Endothelial cell of umbilical vein (primary cell): Measurements from ENCODE around the gene SNUPN. TPM values are rescaled to one million over a fixed set of nuclear protein-coding genes. Genes with fewer than 3 reads are reported as not detected.

Source experiments
- BruUV-seq: library from RNA; stranded (reverse); fragments of 400-500 nt; replicated peaks from 2 replicates; lab custom pipeline; 2021; lab: Mats Ljungman, UMichigan
- CTCF ChIA-PET: fragments of 300-600, 350-600 bp; sonication (Branson Sonifier 250); formaldehyde crosslinking; loops from one replicate; lab custom pipeline; 2021; ENCODE audit warnings: antibody characterized with exemption, inconsistent platforms; lab: Charles Lee
- POLR2A ChIA-PET: fragments of 300-600, 350-600 bp; sonication (Branson Sonifier 250); formaldehyde crosslinking; loops from one replicate; lab custom pipeline; 2021; ENCODE audit warnings: antibody characterized with exemption, inconsistent platforms; lab: Charles Lee
- DNase-seq: peaks from one replicate; pipeline ENCODE4 v3.0.0-alpha.2; 2011; ENCODE audit warnings: low read depth, low spot score
- FAIRE-seq: peaks from 2 replicates; lab custom pipeline; 2011; peaks lifted over from hg19 to GRCh38; lab: Jason Lieb, UNC
- H2AFZ ChIP-seq: 2 replicates; pipeline ENCODE4 v1.6.0; 2012; ENCODE audit warnings: low read depth, low read length, control low read depth, inconsistent platforms
- H3K27ac ChIP-seq: 2 replicates; pipeline ENCODE4 v1.5.1; 2011; ENCODE audit warnings: low read depth, mild to moderate bottlenecking, control low read depth, low read length, moderate library complexity; ENCODE audit not compliant: insufficient read depth
- H3K27me3 ChIP-seq, 2 experiments: 2 replicates each; pipeline versions ENCODE4 v1.6.0 to v1.6.1; 2011; ENCODE audit warnings: low read length in 2 of 2, mixed read lengths in 1 of 2; ENCODE audit not compliant: control insufficient read depth in 2 of 2, insufficient read depth in 2 of 2
- H3K36me3 ChIP-seq, 2 experiments: 2 replicates in 1 of 2; 3 replicates in 1 of 2; pipeline ENCODE4 v1.5.1; 2011; ENCODE audit warnings: low read length in 2 of 2, mild to moderate bottlenecking in 1 of 2, moderate library complexity in 1 of 2; ENCODE audit not compliant: control insufficient read depth in 2 of 2, insufficient read depth in 2 of 2; ENCODE audit errors: extremely low read depth in 1 of 2
- H3K4me1 ChIP-seq: 3 replicates; pipeline ENCODE4 v1.5.1; 2011; ENCODE audit warnings: mild to moderate bottlenecking, low read length; ENCODE audit not compliant: control insufficient read depth, insufficient read depth; ENCODE audit errors: extremely low read depth
- H3K4me2 ChIP-seq: 2 replicates; pipeline ENCODE4 v1.6.1; 2011; ENCODE audit warnings: low read length, control low read depth, mixed read lengths; ENCODE audit not compliant: insufficient read depth
- H3K4me3 ChIP-seq, 3 experiments: fragments of 200-600 bp in 1 of 3; sonication (generic), shearing (Covaris generic) in 1 of 3; replicated peaks in 1 of 3; 2 replicates each; pipeline ENCODE4 v1.5.1; 2011 to 2016; ENCODE audit warnings: control low read depth in 3 of 3, low read length in 3 of 3, mild to moderate bottlenecking in 2 of 3, inconsistent platforms in 1 of 3, low read depth in 1 of 3, moderate library complexity in 1 of 3; ENCODE audit not compliant: insufficient read depth in 1 of 3
- H3K79me2 ChIP-seq: 2 replicates; pipeline ENCODE4 v1.6.0; 2012; ENCODE audit warnings: low read length, inconsistent platforms; ENCODE audit not compliant: control insufficient read depth, insufficient read depth
- H3K9ac ChIP-seq: replicated peaks from 2 replicates; pipeline ENCODE3; 2011; ENCODE audit warnings: low read length, control low read depth; ENCODE audit not compliant: insufficient read depth; ENCODE audit errors: extremely low read depth
- H3K9me1 ChIP-seq: replicated peaks from 3 replicates; pipeline ENCODE4 v1.6.0; 2011; ENCODE audit warnings: mild to moderate bottlenecking, low read length; ENCODE audit not compliant: control insufficient read depth, insufficient read depth; ENCODE audit errors: extremely low read depth
- H3K9me3 ChIP-seq: replicated peaks from 2 replicates; pipeline ENCODE4 v1.5.1; 2012; ENCODE audit warnings: low read length, inconsistent platforms; ENCODE audit not compliant: control insufficient read depth, insufficient read depth
- H4K20me1 ChIP-seq: replicated peaks from 2 replicates; pipeline ENCODE3; 2011; ENCODE audit warnings: mild to moderate bottlenecking, low read length; ENCODE audit not compliant: control insufficient read depth, insufficient read depth; ENCODE audit errors: extremely low read depth
- CTCF ChIP-seq, 2 donors: IDR thresholded peaks; 1 replicate in 1 of 2; 2 replicates in 1 of 2; pipeline ENCODE4 v1.5.1; 2011; ENCODE audit warnings: low read length in 2 of 2, mild to moderate bottlenecking in 2 of 2, moderate library complexity in 2 of 2, control low read depth in 1 of 2, inconsistent platforms in 1 of 2, low read depth in 1 of 2; ENCODE audit not compliant: insufficient read depth in 1 of 2; ENCODE audit errors: extremely low read depth in 1 of 2
- EZH2 ChIP-seq: IDR thresholded peaks from 2 replicates; pipeline ENCODE4 v1.6.1; 2012; ENCODE audit warnings: borderline replicate concordance, low read depth, mild to moderate bottlenecking, moderate library complexity, low read length, inconsistent platforms; ENCODE audit not compliant: severe bottlenecking
- FOS ChIP-seq: IDR thresholded peaks from 2 replicates; pipeline ENCODE4 v1.6.1; 2011; ENCODE audit warnings: mild to moderate bottlenecking, low read length, moderate library complexity, borderline replicate concordance; ENCODE audit not compliant: insufficient read depth
- GATA2 ChIP-seq: IDR thresholded peaks from 2 replicates; pipeline ENCODE4 v1.7.0; 2011; ENCODE audit warnings: low read depth, mild to moderate bottlenecking, moderate library complexity, mixed read lengths, low read length; ENCODE audit not compliant: insufficient read length, insufficient read depth
- JUN ChIP-seq: IDR thresholded peaks from 2 replicates; pipeline ENCODE4 v1.6.1; 2011; ENCODE audit warnings: borderline replicate concordance, low read depth; ENCODE audit not compliant: insufficient read length, insufficient read depth
- MAX ChIP-seq: IDR thresholded peaks from 2 replicates; pipeline ENCODE4 v1.6.1; 2011; ENCODE audit not compliant: insufficient read depth, insufficient read length
- MYC ChIP-seq: IDR thresholded peaks from one replicate; pipeline ENCODE4 v1.6.1; 2011; ENCODE audit warnings: mild to moderate bottlenecking, low read depth, low read length
- POLR2A ChIP-seq: IDR thresholded peaks from 2 replicates; pipeline ENCODE4 v1.6.1; 2012; ENCODE audit warnings: low read depth, mild to moderate bottlenecking, control low read depth, low read length
- POLR2AphosphoS5 ChIP-seq: IDR thresholded peaks from 2 replicates; pipeline ENCODE4 v1.6.1; 2012; ENCODE audit warnings: low read depth, mild to moderate bottlenecking, control low read depth, low read length, moderate library complexity; ENCODE audit not compliant: insufficient read depth
- dilution Hi-C: fragments of 300-500 bp; cut with MboI; formaldehyde crosslinking; loops from one replicate; pipeline ENCODE4 v1.15.0; 2019; ENCODE audit warnings: low sequenced_read_pairs; ENCODE audit not compliant: extremely low pct_ligation_motif_present
- intact Hi-C: fragments of 100-400 bp; cut with micrococcal nuclease; formaldehyde crosslinking; loops from one replicate; pipeline ENCODE4 v1.10.0; 2022
- polyA plus RNA-seq, 4 experiments: library from polyadenylated mRNA; depleted of rRNA in 3 of 4; stranded (reverse) in 3 of 4; unstranded in 1 of 4; fragments of >200 nt; gene quantifications; 2 replicates each; pipeline versions ENCODE4 v1.2.1 to v1.2.3, GENCODE V29; 2011 to 2012; ENCODE audit warnings: missing spikeins in 1 of 4
- total RNA-seq: library from RNA; stranded (reverse); gene quantifications from 2 replicates; pipeline ENCODE4 v1.2.3, GENCODE V29; 2021

The SNUPN gene
- total and polyA plus RNA-seq, 2 donors (not counting 3 experiments of a cell fraction or from before 2014, with no cell fraction given): 13.2 to 25.1 TPM

DNA sequence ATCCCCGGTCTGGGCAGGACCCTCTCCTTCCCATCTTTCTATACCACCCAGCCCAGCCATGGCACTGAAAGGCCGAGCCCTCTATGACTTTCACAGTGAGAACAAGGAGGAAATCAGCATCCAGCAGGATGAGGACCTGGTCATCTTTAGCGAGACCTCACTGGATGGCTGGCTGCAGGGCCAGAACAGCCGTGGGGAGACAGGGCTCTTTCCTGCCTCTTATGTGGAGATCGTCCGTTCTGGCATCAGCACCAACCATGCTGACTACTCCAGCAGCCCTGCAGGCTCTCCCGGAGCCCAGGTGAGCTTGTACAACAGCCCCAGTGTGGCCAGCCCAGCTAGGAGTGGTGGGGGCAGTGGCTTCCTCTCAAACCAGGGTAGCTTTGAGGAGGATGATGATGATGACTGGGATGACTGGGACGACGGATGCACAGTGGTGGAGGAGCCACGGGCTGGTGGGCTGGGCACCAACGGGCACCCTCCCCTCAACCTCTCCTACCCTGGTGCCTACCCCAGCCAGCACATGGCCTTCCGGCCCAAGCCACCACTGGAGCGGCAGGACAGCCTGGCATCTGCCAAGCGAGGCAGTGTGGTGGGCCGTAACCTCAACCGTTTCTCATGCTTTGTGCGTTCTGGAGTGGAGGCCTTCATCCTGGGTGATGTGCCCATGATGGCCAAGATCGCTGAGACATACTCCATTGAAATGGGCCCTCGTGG, 23.7 kb upstream of the SNUPN start:
- no peaks in the 10 kb centered on the region for H3K9me3 ChIP-seq
- H2AFZ ChIP-seq: no peak overlapping the region
- peaks cover 29% of the 10 kb centered on the region for H3K4me1 ChIP-seq
- H3K27me3 ChIP-seq: no peaks in the 10 kb centered on the region
- no peaks in the 10 kb centered on the region for H3K9me1 ChIP-seq
- dilution Hi-C loops (no loop called here), intact Hi-C loops (no loop called here)
- no peak for TF ChIP-seq FOS
- no peak for TF ChIP-seq MYC
- TF ChIP-seq EZH2: no peak
- no peak for TF ChIP-seq POLR2A
- TF ChIP-seq MAX: no peak
- TF ChIP-seq POLR2AphosphoS5: no peak
- no peak for TF ChIP-seq CTCF (IDR thresholded peaks at IDR 0.05; ENCODE audit: extremely low read depth in 1 of 2, insufficient read depth in 1 of 2, low read depth in 1 of 2, low read length in 2 of 2)
- no peak for TF ChIP-seq JUN
- no peak for TF ChIP-seq GATA2
- H3K27ac ChIP-seq: no peak overlapping the region
- H4K20me1 ChIP-seq: no peaks in the 10 kb centered on the region
- ChIA-PET POLR2A (no interaction called here), CTCF (interaction anchor here (2.9 kb wide), 1 partner anchor 10 kb away, joined by 34 read pairs; the partner anchor contains the start of gene IMP3)
- no TSS peak for BruUV-seq
- DNase-seq (no peak), FAIRE-seq (no peak)
- H3K36me3 ChIP-seq: peaks cover 0 to 2% of the 10 kb centered on the region in 2 experiments
- H3K9ac ChIP-seq: peak overlapping the region; percentile 67
- H3K79me2 ChIP-seq: peaks cover 3% of the 10 kb centered on the region
- peak overlapping the region; percentile 78 for H3K4me2 ChIP-seq
- H3K4me3 ChIP-seq: peak overlapping the region in 2 of 3 experiments; percentile 64 to 72
